DMS114 treated with DMSO at 0.1 percent for 48 hours (cell line): ENCODE measurements around the gene SEMA3A.

Experiments used
- DNase-seq: peaks from one replicate; lab custom pipeline; 2025; ENCODE audit not compliant: unreplicated experiment; lab: John Stamatoyannopoulos, UW

Gene SEMA3A

GRCh38 chr7:84022009-84022408 is 172.6 kb downstream of the SEMA3A start:
- no peak for DNase-seq

GRCh38 chr7:84021292-84021908 is 173.2 kb downstream of the SEMA3A start:
- no peak for DNase-seq

- DNase-seq = no peak
These were observed 176.9 kb downstream of the SEMA3A start for GRCh38 chr7:84017651-84018050.

GRCh38 chr7:84013616-84014240 is 180.9 kb downstream of the SEMA3A start:
- no peak for DNase-seq

GRCh38 chr7:84009782-84010181 is 184.8 kb downstream of the SEMA3A start:
- no peak for DNase-seq

- no peak for DNase-seq
These were observed 185.5 kb downstream of the SEMA3A start for GRCh38 chr7:84009051-84009450.

- no peak for DNase-seq
These were observed 191.4 kb downstream of the SEMA3A start for GRCh38 chr7:84003191-84003590.

- DNase-seq = no peak
These were observed 192.2 kb downstream of the SEMA3A start for GRCh38 chr7:84002348-84002747.

- DNase-seq = no peak
These were observed 197.7 kb downstream of the SEMA3A start for GRCh38 chr7:83996879-83997278.

- no peak for DNase-seq
These were observed 206.8 kb downstream of the SEMA3A start for GRCh38 chr7:83987764-83988163.

GRCh38 chr7:83985821-83986220 is 208.8 kb downstream of the SEMA3A start:
- DNase-seq = no peak

- no peak for DNase-seq
These were observed 210.0 kb downstream of the SEMA3A start for GRCh38 chr7:83984591-83984990.

GRCh38 chr7:83984076-83984475 is 210.5 kb downstream of the SEMA3A start:
- no peak for DNase-seq

- DNase-seq = no peak
These were observed 211.0 kb downstream of the SEMA3A start for GRCh38 chr7:83983606-83984005.

GRCh38 chr7:83976302-83976701 is 218.3 kb downstream of the SEMA3A start:
- peak; percentile 32 for DNase-seq

- no peak for DNase-seq
These were observed 224.5 kb downstream of the SEMA3A start for GRCh38 chr7:83970081-83970480.

GRCh38 chr7:83964318-83964717 is 230.3 kb downstream of the SEMA3A start:
- no peak for DNase-seq

- DNase-seq = no peak
These were observed 237.3 kb downstream of the SEMA3A start for GRCh38 chr7:83957333-83957732.

GRCh38 chr7:83956104-83956503 is 238.5 kb downstream of the SEMA3A start:
- DNase-seq = no peak

- no peak for DNase-seq
These were observed 242.4 kb downstream of the SEMA3A start for GRCh38 chr7:83952236-83952635.

- DNase-seq = no peak
These were observed 247.3 kb downstream of the SEMA3A start for GRCh38 chr7:83947260-83947659.

GRCh38 chr7:83946801-83947200 is 247.8 kb downstream of the SEMA3A start:
- DNase-seq = no peak

GRCh38 chr7:83941300-83941699 is 253.3 kb downstream of the SEMA3A start:
- DNase-seq = no peak
